ENCODE results near the gene TMEM240. TPM values are rescaled to one million over a fixed set of nuclear protein-coding genes. Genes with fewer than 3 reads are reported as not detected.
"Not testable (repeated sequence)": the region's sequence is repeated elsewhere in the genome, so short reads cannot be mapped to it uniquely, and the experiment has no call there.

TMEM240 gene
- total RNA-seq, 1 experiment from 2014 or later, result 8.0 TPM

GRCh38 chr1:1527092-1527816 lies 13.2 kb downstream of the TMEM240 start:
- no peaks in the 10 kb centered on the region for H3K4me1 Mint-ChIP-seq
- CTCF ChIA-PET, result no interaction called here
- ATAC-seq (no peak), DNase-seq (ENCODE audit: low spot score) (no peak)
- H3K4me3 Mint-ChIP-seq, result no peak overlapping the region
- TF ChIP-seq TP53 (CRISPR knock-in tag; IDR thresholded peaks at IDR 0.05), result no peak
- no peak for TF ChIP-seq E2F4 (CRISPR knock-in tag; IDR thresholded peaks at IDR 0.05; ENCODE audit: borderline replicate concordance, low read depth)
- TF ChIP-seq GABPB1 (CRISPR knock-in tag; IDR thresholded peaks at IDR 0.05), result no peak
- no peak for TF ChIP-seq CDX4 (CRISPR knock-in tag; IDR thresholded peaks at IDR 0.05; ENCODE audit: borderline replicate concordance)
- TF ChIP-seq TEAD4 (CRISPR knock-in tag; IDR thresholded peaks at IDR 0.05), result no peak
- no peak for TF ChIP-seq CREB1 (CRISPR knock-in tag; IDR thresholded peaks at IDR 0.05)
- TF ChIP-seq ZNF317 (CRISPR knock-in tag; IDR thresholded peaks at IDR 0.05; ENCODE audit: borderline replicate concordance, low read depth), result no peak
- TF ChIP-seq SP1 (CRISPR knock-in tag; conservative IDR thresholded peaks at IDR 0.05), result no peak
- no peak for TF ChIP-seq NR1H2 (CRISPR knock-in tag; IDR thresholded peaks at IDR 0.05)
- TF ChIP-seq NR2C2 (CRISPR knock-in tag; IDR thresholded peaks at IDR 0.05), result no peak
- TF ChIP-seq NFATC4 (CRISPR knock-in tag; IDR thresholded peaks at IDR 0.05), result no peak
- TF ChIP-seq ZBTB43 (CRISPR knock-in tag; IDR thresholded peaks at IDR 0.05), result no peak
- no peak for TF ChIP-seq MLX (CRISPR knock-in tag; IDR thresholded peaks at IDR 0.05)
- no peak for TF ChIP-seq OVOL2 (CRISPR knock-in tag; IDR thresholded peaks at IDR 0.05; ENCODE audit: borderline replicate concordance)
- TF ChIP-seq MXD4 (CRISPR knock-in tag; IDR thresholded peaks at IDR 0.05; ENCODE audit: borderline replicate concordance), result no peak
- no peak for TF ChIP-seq ATF2 (CRISPR knock-in tag; IDR thresholded peaks at IDR 0.05; ENCODE audit: borderline replicate concordance, low read depth)
- TF ChIP-seq ZNF263 (CRISPR knock-in tag; IDR thresholded peaks at IDR 0.05; ENCODE audit: low read depth), result no peak
- no peak for TF ChIP-seq FOXP1 (CRISPR knock-in tag; IDR thresholded peaks at IDR 0.05; ENCODE audit: borderline replicate concordance)
- TF ChIP-seq HMGA2 (CRISPR knock-in tag; IDR thresholded peaks at IDR 0.05), result no peak
- no peak for TF ChIP-seq PRDM15 (CRISPR knock-in tag; IDR thresholded peaks at IDR 0.05)
- peaks cover 5% of the 10 kb centered on the region for H3K9me3 Mint-ChIP-seq
- peaks cover 30% of the 10 kb centered on the region for H3K36me3 Mint-ChIP-seq
- POLR2A ChIA-PET, result no interaction called here
- H3K27ac Mint-ChIP-seq, result no peak overlapping the region
- no peaks in the 10 kb centered on the region for H3K27me3 Mint-ChIP-seq (ENCODE audit: low read depth)

- H3K4me1 Mint-ChIP-seq; H3K27ac Mint-ChIP-seq; H3K27me3 Mint-ChIP-seq (ENCODE audit: low read depth); H3K9me3 Mint-ChIP-seq; DNase-seq (ENCODE audit: low spot score); POLR2A ChIA-PET; ATAC-seq; H3K4me3 Mint-ChIP-seq: not testable (repeated sequence)
- H3K36me3 Mint-ChIP-seq, result peaks cover 24% of the 10 kb centered on the region
- CTCF ChIA-PET, result interaction anchor here (1.2 kb wide), 1 partner anchor 21 kb away, joined by 6 read pairs; no protein-coding TSS in a partner anchor
Measured at GRCh38 chr1:1526476-1526875, 13.9 kb downstream of the TMEM240 start.

- DNase-seq (ENCODE audit: low spot score); H3K9me3 Mint-ChIP-seq; H3K27me3 Mint-ChIP-seq (ENCODE audit: low read depth); ATAC-seq; H3K4me3 Mint-ChIP-seq; H3K27ac Mint-ChIP-seq; H3K4me1 Mint-ChIP-seq: not testable (repeated sequence)
- ChIA-PET CTCF (interaction anchor here (1.2 kb wide), 1 partner anchor 19 kb away, joined by 6 read pairs; no protein-coding TSS in a partner anchor), POLR2A (interaction anchor here (0.7 kb wide), 1 partner anchor 193 kb away, joined by 4 read pairs; no protein-coding TSS in a partner anchor)
- peaks cover 16% of the 10 kb centered on the region for H3K36me3 Mint-ChIP-seq
Measured at GRCh38 chr1:1524750-1525383, 15.6 kb downstream of the TMEM240 start.

- H3K27me3 Mint-ChIP-seq (ENCODE audit: low read depth); H3K4me1 Mint-ChIP-seq; H3K27ac Mint-ChIP-seq; ATAC-seq; H3K36me3 Mint-ChIP-seq; POLR2A ChIA-PET; DNase-seq (ENCODE audit: low spot score); H3K4me3 Mint-ChIP-seq; H3K9me3 Mint-ChIP-seq; CTCF ChIA-PET: not testable (repeated sequence)
Measured at GRCh38 chr1:1523651-1524050, 16.8 kb downstream of the TMEM240 start.
